ENCODE measurements around the gene NT5DC4. TPM values are rescaled to one million over a fixed set of nuclear protein-coding genes. Genes with fewer than 3 reads are reported as not detected.
"Not testable (repeated sequence)": the region's sequence is repeated elsewhere in the genome, so short reads cannot be mapped to it uniquely, and the experiment has no call there.

NT5DC4 gene
- total RNA-seq, 1 experiment from 2014 or later, result 0.04 TPM

DNA sequence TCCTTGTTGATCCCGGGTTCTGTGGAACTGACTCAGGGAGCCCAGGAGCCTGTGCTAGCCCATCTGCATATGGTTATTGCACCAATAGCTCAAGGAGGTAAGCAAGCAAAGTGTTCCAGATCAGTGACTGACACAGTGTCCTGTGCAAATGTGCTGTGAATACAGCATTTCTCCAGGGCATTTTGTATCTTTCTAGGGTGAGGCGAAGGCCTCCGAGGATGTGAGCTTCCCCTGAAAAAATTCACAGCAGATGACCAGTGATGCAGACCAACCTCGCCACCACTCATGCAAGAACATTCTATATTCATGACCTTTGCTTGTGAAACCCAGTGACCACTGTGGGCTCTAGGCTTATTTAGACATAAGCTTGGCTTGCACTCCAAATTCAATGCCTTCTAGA is 15.2 kb upstream of the NT5DC4 start:
- no peak overlapping the region for H2AFZ ChIP-seq (ENCODE audit: low read length)
- H3K9me3 ChIP-seq (ENCODE audit: low read length), result no peaks in the 10 kb centered on the region
- no TSS peak for BruUV-seq (replicated peaks)
- ChIA-PET CTCF (no interaction called here), POLR2A (ENCODE audit: unreplicated experiment) (no interaction called here)
- H3K4me2 ChIP-seq (ENCODE audit: low read length), result no peak overlapping the region
- TF ChIP-seq, protein P1, sequence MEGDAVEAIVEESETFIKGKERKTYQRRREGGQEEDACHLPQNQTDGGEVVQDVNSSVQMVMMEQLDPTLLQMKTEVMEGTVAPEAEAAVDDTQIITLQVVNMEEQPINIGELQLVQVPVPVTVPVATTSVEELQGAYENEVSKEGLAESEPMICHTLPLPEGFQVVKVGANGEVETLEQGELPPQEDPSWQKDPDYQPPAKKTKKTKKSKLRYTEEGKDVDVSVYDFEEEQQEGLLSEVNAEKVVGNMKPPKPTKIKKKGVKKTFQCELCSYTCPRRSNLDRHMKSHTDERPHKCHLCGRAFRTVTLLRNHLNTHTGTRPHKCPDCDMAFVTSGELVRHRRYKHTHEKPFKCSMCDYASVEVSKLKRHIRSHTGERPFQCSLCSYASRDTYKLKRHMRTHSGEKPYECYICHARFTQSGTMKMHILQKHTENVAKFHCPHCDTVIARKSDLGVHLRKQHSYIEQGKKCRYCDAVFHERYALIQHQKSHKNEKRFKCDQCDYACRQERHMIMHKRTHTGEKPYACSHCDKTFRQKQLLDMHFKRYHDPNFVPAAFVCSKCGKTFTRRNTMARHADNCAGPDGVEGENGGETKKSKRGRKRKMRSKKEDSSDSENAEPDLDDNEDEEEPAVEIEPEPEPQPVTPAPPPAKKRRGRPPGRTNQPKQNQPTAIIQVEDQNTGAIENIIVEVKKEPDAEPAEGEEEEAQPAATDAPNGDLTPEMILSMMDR (conservative IDR thresholded peaks at IDR 0.05; ENCODE audit: low read depth, low read length), result no peak
- TF ChIP-seq EZH2phosphoT487 (IDR thresholded peaks at IDR 0.05; ENCODE audit: borderline replicate concordance, low read length) (no peak), EZH2 (IDR thresholded peaks at IDR 0.05; ENCODE audit: low read length, unreplicated experiment) (no peak)
- no peaks in the 10 kb centered on the region for H3K9me2 ChIP-seq (replicated peaks; ENCODE audit: low read length)
- H3K79me2 ChIP-seq (ENCODE audit: low read length), result no peaks in the 10 kb centered on the region
- no peaks in the 10 kb centered on the region for H3K27me3 ChIP-seq (ENCODE audit: low read length)
- no peak overlapping the region for H3K9ac ChIP-seq (ENCODE audit: low read length)
- no peak overlapping the region for H3K4me3 ChIP-seq (ENCODE audit: low read length)
- no peak overlapping the region for H3K27ac ChIP-seq (ENCODE audit: low read length)
- DNase-seq, result no peak
- no peaks in the 10 kb centered on the region for H3K36me3 ChIP-seq (ENCODE audit: low read depth, low read length)
- intact Hi-C loops (cut with micrococcal nuclease), result no loop called here
- ATAC-seq, result no peak
- H3F3A ChIP-seq (ENCODE audit: low read length, unreplicated experiment), result no peaks in the 10 kb centered on the region
- H3K4me1 ChIP-seq (ENCODE audit: insufficient read depth, low read length), result peaks cover 10% of the 10 kb centered on the region
- no peaks in the 10 kb centered on the region for H4K20me1 ChIP-seq (ENCODE audit: low read length)

DNA sequence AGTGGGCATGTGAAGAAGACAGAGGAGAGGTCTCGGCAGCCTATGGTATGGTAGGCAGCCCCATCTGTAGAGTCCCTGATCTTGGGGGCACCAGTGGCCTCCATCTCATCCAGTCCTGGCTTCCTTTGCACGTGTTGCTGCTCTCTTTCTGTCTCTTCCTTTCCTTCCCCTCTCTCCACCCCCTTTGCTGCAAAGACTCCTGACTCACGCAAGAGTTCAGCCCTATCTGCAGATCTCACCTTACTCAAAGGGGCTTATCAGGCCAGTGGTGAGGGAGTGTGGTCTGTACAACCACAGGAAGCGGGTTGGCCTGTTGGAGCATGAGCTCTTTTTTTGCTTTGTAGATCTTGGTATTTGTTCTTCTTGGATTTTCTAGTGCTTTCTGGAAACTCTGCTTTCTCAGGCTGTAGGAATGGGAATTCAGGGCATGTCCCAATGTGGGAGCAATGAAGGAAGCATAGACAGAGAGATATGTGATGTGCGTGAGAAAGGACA is 14.6 kb upstream of the NT5DC4 start:
- ChIA-PET POLR2A (ENCODE audit: unreplicated experiment) (no interaction called here), CTCF (no interaction called here)
- H3K27ac ChIP-seq (ENCODE audit: low read length), result no peak overlapping the region
- no peaks in the 10 kb centered on the region for H3K79me2 ChIP-seq (ENCODE audit: low read length)
- peaks cover 10% of the 10 kb centered on the region for H3K4me1 ChIP-seq (ENCODE audit: insufficient read depth, low read length)
- ATAC-seq, result no peak; the same call in 1 of the 2 replicates
- no peaks in the 10 kb centered on the region for H3K36me3 ChIP-seq (ENCODE audit: low read depth, low read length)
- intact Hi-C loops (cut with micrococcal nuclease), result no loop called here
- TF ChIP-seq EZH2phosphoT487 (IDR thresholded peaks at IDR 0.05; ENCODE audit: borderline replicate concordance, low read length) (no peak), EZH2 (IDR thresholded peaks at IDR 0.05; ENCODE audit: low read length, unreplicated experiment) (no peak)
- TF ChIP-seq, protein P1 (conservative IDR thresholded peaks at IDR 0.05; ENCODE audit: low read depth, low read length), result no peak
- no peak overlapping the region for H3K4me3 ChIP-seq (ENCODE audit: low read length)
- no peaks in the 10 kb centered on the region for H3K9me2 ChIP-seq (replicated peaks; ENCODE audit: low read length)
- peak; percentile 41 for DNase-seq
- H3K4me2 ChIP-seq (ENCODE audit: low read length), result peak overlapping the region; percentile 29; the same call in 1 of the 2 replicates
- no peaks in the 10 kb centered on the region for H3K9me3 ChIP-seq (ENCODE audit: low read length)
- no peaks in the 10 kb centered on the region for H3K27me3 ChIP-seq (ENCODE audit: low read length)
- no peaks in the 10 kb centered on the region for H3F3A ChIP-seq (ENCODE audit: low read length, unreplicated experiment)
- BruUV-seq (replicated peaks), result no TSS peak
- H3K9ac ChIP-seq (ENCODE audit: low read length), result no peak overlapping the region
- no peaks in the 10 kb centered on the region for H4K20me1 ChIP-seq (ENCODE audit: low read length)
- no peak overlapping the region for H2AFZ ChIP-seq (ENCODE audit: low read length)

DNA sequence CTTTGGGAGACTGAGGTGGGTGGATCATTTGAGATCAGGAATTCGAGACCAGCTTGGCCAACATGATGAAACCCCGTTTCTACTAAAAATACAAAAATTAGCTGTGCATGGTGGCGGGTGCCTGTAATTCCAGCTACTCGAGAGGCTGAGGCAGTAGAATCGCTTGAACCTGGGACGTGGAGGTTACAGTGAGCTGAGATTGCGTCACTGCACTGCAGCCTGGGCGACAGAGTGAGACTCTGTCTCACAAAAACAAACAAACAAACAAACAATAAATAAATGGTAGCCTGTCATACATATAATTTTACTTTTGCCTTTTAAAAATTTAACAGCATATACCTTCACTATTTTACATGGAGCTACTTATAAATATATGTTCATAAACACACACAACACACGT is 13.9 kb upstream of the NT5DC4 start:
- H3K79me2 ChIP-seq (ENCODE audit: low read length); H3K4me2 ChIP-seq (ENCODE audit: low read length); CTCF ChIA-PET; H4K20me1 ChIP-seq (ENCODE audit: low read length); H3K4me1 ChIP-seq (ENCODE audit: insufficient read depth, low read length); BruUV-seq (replicated peaks); intact Hi-C loops (cut with micrococcal nuclease); H3K4me3 ChIP-seq (ENCODE audit: low read length); H2AFZ ChIP-seq (ENCODE audit: low read length); H3K9me3 ChIP-seq (ENCODE audit: low read length); ATAC-seq; H3F3A ChIP-seq (ENCODE audit: low read length, unreplicated experiment); H3K27me3 ChIP-seq (ENCODE audit: low read length); H3K36me3 ChIP-seq (ENCODE audit: low read depth, low read length); POLR2A ChIA-PET (ENCODE audit: unreplicated experiment); H3K9ac ChIP-seq (ENCODE audit: low read length); H3K27ac ChIP-seq (ENCODE audit: low read length); DNase-seq; H3K9me2 ChIP-seq (replicated peaks; ENCODE audit: low read length): not testable (repeated sequence)

Measured in PC-3 (cell line).